ENCODE results near the gene ERCC3. TPM values are rescaled to one million over a fixed set of nuclear protein-coding genes. Genes with fewer than 3 reads are reported as not detected.

Gene ERCC3
- total and polyA plus RNA-seq, 2 of the 13 experiments (the other 11 are each of a cell fraction or from before 2014, with no cell fraction given) = 49.7 to 64.6 TPM

- TF ChIP-seq TFAP4 (IDR thresholded peaks at IDR 0.05; ENCODE audit: borderline replicate concordance, low read depth) (no peak), CEBPB (IDR thresholded peaks at IDR 0.05; ENCODE audit: borderline replicate concordance, low read depth, low read length) (no peak), MAFG (CRISPR knock-in tag; IDR thresholded peaks at IDR 0.05) (no peak), CHD2 (IDR thresholded peaks at IDR 0.05; ENCODE audit: low read depth, low read length) (no peak), ZNF546 (CRISPR knock-in tag; conservative IDR thresholded peaks at IDR 0.05) (peak; percentile 96), ZNF10 (CRISPR knock-in tag; IDR thresholded peaks at IDR 0.05; ENCODE audit: borderline replicate concordance, low read depth) (no peak), SMARCE1 (IDR thresholded peaks at IDR 0.05; ENCODE audit: borderline replicate concordance) (no peak), STAT5B (CRISPR knock-in tag; IDR thresholded peaks at IDR 0.05) (no peak; the same call in 1 of the 2 replicates), HOXA5 (CRISPR knock-in tag; IDR thresholded peaks at IDR 0.05) (peak; percentile 90), ZNF569 (CRISPR knock-in tag; IDR thresholded peaks at IDR 0.05; ENCODE audit: borderline replicate concordance) (peak; percentile 92; the same call in 1 of the 2 replicates), ZNF839 (CRISPR knock-in tag; IDR thresholded peaks at IDR 0.05; ENCODE audit: borderline replicate concordance) (peak; percentile 53; the same call in 1 of the 2 replicates), ZNF343 (CRISPR knock-in tag; IDR thresholded peaks at IDR 0.05) (peak; percentile 63; the same call in 1 of the 2 replicates), ZNF616 (CRISPR knock-in tag; IDR thresholded peaks at IDR 0.05; ENCODE audit: low read depth) (no peak), ZNF563 (CRISPR knock-in tag; IDR thresholded peaks at IDR 0.05) (peak; percentile 88)
- TF ChIP-seq, protein P1, sequence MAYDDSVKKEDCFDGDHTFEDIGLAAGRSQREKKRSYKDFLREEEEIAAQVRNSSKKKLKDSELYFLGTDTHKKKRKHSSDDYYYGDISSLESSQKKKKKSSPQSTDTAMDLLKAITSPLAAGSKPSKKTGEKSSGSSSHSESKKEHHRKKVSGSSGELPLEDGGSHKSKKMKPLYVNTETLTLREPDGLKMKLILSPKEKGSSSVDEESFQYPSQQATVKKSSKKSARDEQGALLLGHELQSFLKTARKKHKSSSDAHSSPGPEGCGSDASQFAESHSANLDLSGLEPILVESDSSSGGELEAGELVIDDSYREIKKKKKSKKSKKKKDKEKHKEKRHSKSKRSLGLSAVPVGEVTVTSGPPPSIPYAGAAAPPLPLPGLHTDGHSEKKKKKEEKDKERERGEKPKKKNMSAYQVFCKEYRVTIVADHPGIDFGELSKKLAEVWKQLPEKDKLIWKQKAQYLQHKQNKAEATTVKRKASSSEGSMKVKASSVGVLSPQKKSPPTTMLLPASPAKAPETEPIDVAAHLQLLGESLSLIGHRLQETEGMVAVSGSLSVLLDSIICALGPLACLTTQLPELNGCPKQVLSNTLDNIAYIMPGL (CRISPR knock-in tag; IDR thresholded peaks at IDR 0.05; ENCODE audit: borderline replicate concordance in 1 of 2, low read depth in 1 of 2) = peak; percentile 87 to 90; a peak in 3 of 4 replicates
- TF ChIP-seq, protein P2, sequence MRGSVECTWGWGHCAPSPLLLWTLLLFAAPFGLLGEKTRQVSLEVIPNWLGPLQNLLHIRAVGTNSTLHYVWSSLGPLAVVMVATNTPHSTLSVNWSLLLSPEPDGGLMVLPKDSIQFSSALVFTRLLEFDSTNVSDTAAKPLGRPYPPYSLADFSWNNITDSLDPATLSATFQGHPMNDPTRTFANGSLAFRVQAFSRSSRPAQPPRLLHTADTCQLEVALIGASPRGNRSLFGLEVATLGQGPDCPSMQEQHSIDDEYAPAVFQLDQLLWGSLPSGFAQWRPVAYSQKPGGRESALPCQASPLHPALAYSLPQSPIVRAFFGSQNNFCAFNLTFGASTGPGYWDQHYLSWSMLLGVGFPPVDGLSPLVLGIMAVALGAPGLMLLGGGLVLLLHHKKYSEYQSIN (CRISPR knock-in tag; IDR thresholded peaks at IDR 0.05; ENCODE audit: borderline replicate concordance) = no peak
- TF ChIP-seq, protein P3, sequence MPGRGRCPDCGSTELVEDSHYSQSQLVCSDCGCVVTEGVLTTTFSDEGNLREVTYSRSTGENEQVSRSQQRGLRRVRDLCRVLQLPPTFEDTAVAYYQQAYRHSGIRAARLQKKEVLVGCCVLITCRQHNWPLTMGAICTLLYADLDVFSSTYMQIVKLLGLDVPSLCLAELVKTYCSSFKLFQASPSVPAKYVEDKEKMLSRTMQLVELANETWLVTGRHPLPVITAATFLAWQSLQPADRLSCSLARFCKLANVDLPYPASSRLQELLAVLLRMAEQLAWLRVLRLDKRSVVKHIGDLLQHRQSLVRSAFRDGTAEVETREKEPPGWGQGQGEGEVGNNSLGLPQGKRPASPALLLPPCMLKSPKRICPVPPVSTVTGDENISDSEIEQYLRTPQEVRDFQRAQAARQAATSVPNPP (CRISPR knock-in tag; IDR thresholded peaks at IDR 0.05) = no peak
- TF ChIP-seq, protein P4, sequence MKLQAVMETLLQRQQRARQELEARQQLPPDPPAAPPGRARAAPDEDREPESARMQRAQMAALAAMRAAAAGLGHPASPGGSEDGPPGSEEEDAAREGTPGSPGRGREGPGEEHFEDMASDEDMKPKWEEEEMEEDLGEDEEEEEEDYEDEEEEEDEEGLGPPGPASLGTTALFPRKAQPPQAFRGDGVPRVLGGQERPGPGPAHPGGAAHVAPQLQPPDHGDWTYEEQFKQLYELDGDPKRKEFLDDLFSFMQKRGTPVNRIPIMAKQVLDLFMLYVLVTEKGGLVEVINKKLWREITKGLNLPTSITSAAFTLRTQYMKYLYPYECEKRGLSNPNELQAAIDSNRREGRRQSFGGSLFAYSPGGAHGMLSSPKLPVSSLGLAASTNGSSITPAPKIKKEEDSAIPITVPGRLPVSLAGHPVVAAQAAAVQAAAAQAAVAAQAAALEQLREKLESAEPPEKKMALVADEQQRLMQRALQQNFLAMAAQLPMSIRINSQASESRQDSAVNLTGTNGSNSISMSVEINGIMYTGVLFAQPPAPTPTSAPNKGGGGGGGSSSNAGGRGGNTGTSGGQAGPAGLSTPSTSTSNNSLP (IDR thresholded peaks at IDR 0.05; ENCODE audit: low read depth, low read length) = no peak
- TF ChIP-seq, protein P5, sequence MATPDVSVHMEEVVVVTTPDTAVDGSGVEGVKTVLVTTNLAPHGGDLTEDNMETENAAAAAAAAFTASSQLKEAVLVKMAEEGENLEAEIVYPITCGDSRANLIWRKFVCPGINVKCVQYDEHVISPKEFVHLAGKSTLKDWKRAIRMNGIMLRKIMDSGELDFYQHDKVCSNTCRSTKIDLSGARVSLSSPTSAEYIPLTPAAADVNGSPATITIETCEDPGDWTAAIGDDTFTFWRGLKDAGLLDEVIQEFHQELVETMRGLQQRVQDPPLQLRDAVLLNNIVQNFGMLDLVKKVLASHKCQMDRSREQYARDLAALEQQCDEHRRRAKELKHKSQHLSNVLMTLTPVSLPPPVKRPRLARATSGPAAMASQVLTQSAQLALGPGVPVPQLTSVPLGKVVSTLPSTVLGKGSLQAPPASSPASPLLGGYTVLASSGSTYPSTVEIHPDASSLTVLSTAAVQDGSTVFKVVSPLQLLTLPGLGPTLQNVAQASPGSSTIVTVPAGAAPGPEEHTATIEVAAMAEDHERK (CRISPR knock-in tag; IDR thresholded peaks at IDR 0.05; ENCODE audit: low read depth) = no peak
Measured at GRCh38 chr2:127293748-127294562, at the start of gene ERCC3 (continued).
